ENCODE measurements around the gene FARS2. TPM values are rescaled to one million over a fixed set of nuclear protein-coding genes. Genes with fewer than 3 reads are reported as not detected.
"Not testable (repeated sequence)": the region's sequence is repeated elsewhere in the genome, so short reads cannot be mapped to it uniquely, and the experiment has no call there.

FARS2 gene
- total RNA-seq, 1 donor from 2014 or later, result 23.3 TPM

GRCh38 chr6:5652406-5653137 lies 391.3 kb downstream of the FARS2 start:
- no peak for DNase-seq (ENCODE audit: low read depth, low spot score)
- H3K36me3 Mint-ChIP-seq (ENCODE audit: low read depth), result no peaks in the 10 kb centered on the region
- H3K4me3 Mint-ChIP-seq, result no peak overlapping the region
- no peak for TF ChIP-seq CTCF (conservative IDR thresholded peaks at IDR 0.05)
- no peaks in the 10 kb centered on the region for H3K27me3 Mint-ChIP-seq (ENCODE audit: low read depth)
- H3K27ac Mint-ChIP-seq (ENCODE audit: unreplicated experiment), result no peak overlapping the region
- H3K4me1 Mint-ChIP-seq, result no peaks in the 10 kb centered on the region
- no peaks in the 10 kb centered on the region for H3K9me3 Mint-ChIP-seq

GRCh38 chr6:5653801-5654200 lies 392.5 kb downstream of the FARS2 start:
- no peaks in the 10 kb centered on the region for H3K9me3 Mint-ChIP-seq
- no peak overlapping the region for H3K4me3 Mint-ChIP-seq
- TF ChIP-seq CTCF (conservative IDR thresholded peaks at IDR 0.05), result no peak
- DNase-seq (ENCODE audit: low read depth, low spot score), result no peak
- no peaks in the 10 kb centered on the region for H3K27me3 Mint-ChIP-seq (ENCODE audit: low read depth)
- no peaks in the 10 kb centered on the region for H3K4me1 Mint-ChIP-seq
- H3K36me3 Mint-ChIP-seq (ENCODE audit: low read depth), result no peaks in the 10 kb centered on the region
- no peak overlapping the region for H3K27ac Mint-ChIP-seq (ENCODE audit: unreplicated experiment)

GRCh38 chr6:5656226-5656625 lies 394.9 kb downstream of the FARS2 start:
- TF ChIP-seq CTCF (conservative IDR thresholded peaks at IDR 0.05), result no peak
- H3K4me3 Mint-ChIP-seq, result no peak overlapping the region
- H3K4me1 Mint-ChIP-seq, result no peaks in the 10 kb centered on the region
- H3K9me3 Mint-ChIP-seq, result no peaks in the 10 kb centered on the region
- no peak for DNase-seq (ENCODE audit: low read depth, low spot score)
- no peak overlapping the region for H3K27ac Mint-ChIP-seq (ENCODE audit: unreplicated experiment)
- no peaks in the 10 kb centered on the region for H3K36me3 Mint-ChIP-seq (ENCODE audit: low read depth)
- no peaks in the 10 kb centered on the region for H3K27me3 Mint-ChIP-seq (ENCODE audit: low read depth)

GRCh38 chr6:5656695-5657094 lies 395.4 kb downstream of the FARS2 start:
- H3K27ac Mint-ChIP-seq (ENCODE audit: unreplicated experiment); H3K4me3 Mint-ChIP-seq; H3K4me1 Mint-ChIP-seq; H3K9me3 Mint-ChIP-seq; DNase-seq (ENCODE audit: low read depth, low spot score); H3K36me3 Mint-ChIP-seq (ENCODE audit: low read depth); H3K27me3 Mint-ChIP-seq (ENCODE audit: low read depth): not testable (repeated sequence)

GRCh38 chr6:5657684-5658430 lies 396.5 kb downstream of the FARS2 start:
- Mint-ChIP-seq H3K36me3 (ENCODE audit: low read depth) (no peaks in the 10 kb centered on the region), H3K27ac (ENCODE audit: unreplicated experiment) (no peak overlapping the region), H3K4me1 (no peaks in the 10 kb centered on the region), H3K4me3 (no peak overlapping the region), H3K27me3 (ENCODE audit: low read depth) (no peaks in the 10 kb centered on the region), H3K9me3 (no peaks in the 10 kb centered on the region)
- no peak for TF ChIP-seq CTCF (conservative IDR thresholded peaks at IDR 0.05)
- DNase-seq (ENCODE audit: low read depth, low spot score), result no peak

GRCh38 chr6:5659467-5659866 lies 398.2 kb downstream of the FARS2 start:
- peaks cover 11% of the 10 kb centered on the region for H3K4me1 Mint-ChIP-seq
- no peaks in the 10 kb centered on the region for H3K36me3 Mint-ChIP-seq (ENCODE audit: low read depth)
- DNase-seq (ENCODE audit: low read depth, low spot score), result no peak
- no peak overlapping the region for H3K4me3 Mint-ChIP-seq
- no peak overlapping the region for H3K27ac Mint-ChIP-seq (ENCODE audit: unreplicated experiment)
- no peak for TF ChIP-seq CTCF (conservative IDR thresholded peaks at IDR 0.05)
- no peaks in the 10 kb centered on the region for H3K27me3 Mint-ChIP-seq (ENCODE audit: low read depth)
- H3K9me3 Mint-ChIP-seq, result no peaks in the 10 kb centered on the region

Data from neural crest cell (in vitro differentiated cells).